H9 (cell line): ENCODE results near the gene GATA5. TPM values are rescaled to one million over a fixed set of nuclear protein-coding genes. Genes with fewer than 3 reads are reported as not detected.

Experiments
- DNase-seq: peaks from one replicate; pipeline ENCODE4 v3.0.0-alpha.2; 2017
- H2AFZ ChIP-seq: one replicate; pipeline ENCODE4 v1.6.1; 2013; ENCODE audit warnings: mild to moderate bottlenecking, low read length, control low read depth, moderate library complexity
- H2AK5ac ChIP-seq: 2 replicates; pipeline ENCODE4 v1.6.1; 2013; ENCODE audit warnings: low read length, control low read depth, mixed read lengths; ENCODE audit not compliant: insufficient read length
- H2BK120ac ChIP-seq: one replicate; pipeline ENCODE4 v1.6.1; 2013; ENCODE audit warnings: low read depth, mild to moderate bottlenecking, low read length, control low read depth, inconsistent platforms; ENCODE audit not compliant: poor library complexity, severe bottlenecking
- H2BK12ac ChIP-seq: 2 replicates; pipeline ENCODE4 v1.6.1; 2013; ENCODE audit warnings: low read length, control low read depth, mixed read lengths, low read depth; ENCODE audit not compliant: insufficient read length
- H2BK15ac ChIP-seq: 2 replicates; pipeline ENCODE4 v1.6.1; 2013; ENCODE audit warnings: low read depth, low read length, control low read depth
- H2BK20ac ChIP-seq: one replicate; pipeline ENCODE4 v1.6.1; 2013; ENCODE audit warnings: low read depth, mild to moderate bottlenecking, low read length, control low read depth, inconsistent platforms; ENCODE audit not compliant: poor library complexity, severe bottlenecking
- H2BK5ac ChIP-seq: 2 replicates; pipeline ENCODE4 v1.6.1; 2013; ENCODE audit warnings: low read length, control low read depth, mixed read lengths; ENCODE audit not compliant: insufficient read length
- H3K14ac ChIP-seq: 2 replicates; pipeline ENCODE4 v1.6.1; 2013; ENCODE audit warnings: low read length, control low read depth; ENCODE audit not compliant: insufficient read depth
- H3K18ac ChIP-seq: 2 replicates; pipeline ENCODE4 v1.6.1; 2013; ENCODE audit warnings: low read depth, mild to moderate bottlenecking, mixed read lengths, low read length, control low read depth; ENCODE audit not compliant: insufficient read length
- H3K23ac ChIP-seq: 2 replicates; pipeline ENCODE4 v1.6.1; 2013; ENCODE audit warnings: low read length, control low read depth, mixed read lengths, low read depth; ENCODE audit not compliant: insufficient read length
- H3K23me2 ChIP-seq: 2 replicates; pipeline ENCODE4 v1.6.1; 2013; ENCODE audit warnings: low read depth, mild to moderate bottlenecking, mixed read lengths, low read length, control low read depth; ENCODE audit not compliant: insufficient read length, poor library complexity, severe bottlenecking
- H3K27ac ChIP-seq: 2 replicates; pipeline ENCODE4 v1.5.1; 2013; ENCODE audit warnings: low read length, control low read depth, mixed read lengths, low read depth; ENCODE audit not compliant: insufficient read length
- H3K27me3 ChIP-seq: 2 replicates; pipeline ENCODE4 v1.6.1; 2013; ENCODE audit warnings: low read length, control low read depth, inconsistent platforms; ENCODE audit not compliant: insufficient read depth
- H3K4ac ChIP-seq: 2 replicates; pipeline ENCODE4 v1.6.1; 2013; ENCODE audit warnings: low read depth, mild to moderate bottlenecking, control low read depth, inconsistent platforms, low read length, moderate library complexity
- H3K4me1 ChIP-seq: 2 replicates; pipeline ENCODE4 v1.6.1; 2013; ENCODE audit warnings: low read length, control low read depth, inconsistent platforms; ENCODE audit not compliant: insufficient read depth
- H3K4me2 ChIP-seq: 2 replicates; pipeline ENCODE4 v1.6.1; 2013; ENCODE audit warnings: low read length, control low read depth, mixed read lengths; ENCODE audit not compliant: insufficient read length, insufficient read depth
- H3K56ac ChIP-seq: 2 replicates; pipeline ENCODE4 v1.6.1; 2013; ENCODE audit warnings: low read depth, mild to moderate bottlenecking, mixed read lengths, low read length, control low read depth; ENCODE audit not compliant: insufficient read length
- H3K79me1 ChIP-seq: 2 replicates; pipeline ENCODE4 v1.6.1; 2013; ENCODE audit warnings: low read depth, mild to moderate bottlenecking, moderate library complexity, low read length, control low read depth, inconsistent platforms; ENCODE audit not compliant: insufficient read depth, poor library complexity, severe bottlenecking
- H3K79me2 ChIP-seq: 2 replicates; pipeline ENCODE4 v1.6.1; 2013; ENCODE audit warnings: low read length, control low read depth, inconsistent platforms; ENCODE audit not compliant: insufficient read depth
- H3K9ac ChIP-seq: 2 replicates; pipeline ENCODE4 v1.6.1; 2013; ENCODE audit warnings: low read length, control low read depth, mixed read lengths; ENCODE audit not compliant: insufficient read length; ENCODE audit errors: extremely low read depth
- H3K9me3 ChIP-seq: one replicate; pipeline ENCODE4 v1.6.1; 2013; ENCODE audit warnings: low read depth, low read length, inconsistent platforms; ENCODE audit not compliant: control insufficient read depth
- H3T11ph ChIP-seq: one replicate; pipeline ENCODE4 v1.6.1; 2013; ENCODE audit warnings: mild to moderate bottlenecking, low read length, control low read depth, inconsistent platforms
- H4K20me1 ChIP-seq: one replicate; pipeline ENCODE4 v1.6.1; 2013; ENCODE audit not compliant: control insufficient read depth, insufficient read length, insufficient read depth
- H4K5ac ChIP-seq: 2 replicates; pipeline ENCODE4 v1.6.1; 2013; ENCODE audit warnings: low read depth, mild to moderate bottlenecking, mixed read lengths, low read length, control low read depth; ENCODE audit not compliant: insufficient read length
- H4K8ac ChIP-seq: replicated peaks from 2 replicates; pipeline ENCODE4 v1.6.1; 2013; ENCODE audit warnings: low read length, control low read depth, mixed read lengths, low read depth; ENCODE audit not compliant: insufficient read length
- H4K91ac ChIP-seq: 2 replicates; pipeline ENCODE4 v1.6.1; 2013; ENCODE audit warnings: low read depth, mild to moderate bottlenecking, moderate library complexity, mixed read lengths, low read length, control low read depth; ENCODE audit not compliant: insufficient read length
- H3K27ac Mint-ChIP-seq, 3 experiments: 2 replicates in 2 of 3; 3 replicates in 1 of 3; pipeline ENCODE4 v1.8.0; 2020 to 2021; ENCODE audit warnings: mixed read lengths in 3 of 3, mild to moderate bottlenecking in 1 of 3, moderate library complexity in 1 of 3
- H3K27me3 Mint-ChIP-seq: 2 replicates; pipeline ENCODE4 v1.8.0; 2021; ENCODE audit warnings: low read depth, mild to moderate bottlenecking, moderate library complexity, mixed read lengths
- H3K36me3 Mint-ChIP-seq, 3 experiments: 2 replicates in 2 of 3; 3 replicates in 1 of 3; pipeline ENCODE4 v1.8.0; 2020 to 2021; ENCODE audit warnings: low read depth in 3 of 3, mixed read lengths in 3 of 3; ENCODE audit not compliant: insufficient read depth in 1 of 3
- H3K4me1 Mint-ChIP-seq, 2 experiments: 2 replicates each; pipeline ENCODE4 v1.8.0; 2020; ENCODE audit warnings: mixed read lengths in 2 of 2
- H3K4me3 Mint-ChIP-seq, 2 experiments: 2 replicates in 1 of 2; 3 replicates in 1 of 2; pipeline ENCODE4 v1.8.0; 2020 to 2021; ENCODE audit warnings: mild to moderate bottlenecking in 2 of 2, mixed read lengths in 2 of 2, moderate library complexity in 1 of 2
- H3K9me3 Mint-ChIP-seq, 2 experiments: 2 replicates in 1 of 2; 3 replicates in 1 of 2; pipeline ENCODE4 v1.8.0; 2020; ENCODE audit warnings: mild to moderate bottlenecking in 2 of 2, mixed read lengths in 2 of 2, moderate library complexity in 1 of 2
- CTCF ChIP-seq: fragments of 200-600 bp; sonication (generic); conservative IDR thresholded peaks from 3 replicates; pipeline ENCODE4 v1.8.0; 2021; ENCODE audit warnings: antibody characterized with exemption, mild to moderate bottlenecking
- WGBS: extraction: QIAGEN DNeasy Blood & Tissue Kit; methylation state at CpG from one replicate; pipeline ENCODE4 v1.1.7; 2013; ENCODE audit warnings: missing lambda C conversion rate, low lambda C conversion rate, mixed read lengths; ENCODE audit not compliant: insufficient read length; ENCODE audit errors: extremely low coverage; 5-methylcytosine and 5-hydroxymethylcytosine counted together
- total RNA-seq: library from RNA; stranded (reverse); gene quantifications from 2 replicates; pipeline ENCODE4 v1.2.1, GENCODE V29; 2021

Gene GATA5
- total RNA-seq, 1 experiment from 2014 or later: 0.24 TPM

- H3K9ac ChIP-seq: no peak overlapping the region
- H3K9me3 Mint-ChIP-seq: no peaks in the 10 kb centered on the region
- no peak overlapping the region for H3T11ph ChIP-seq
- peaks cover 0 to 3% of the 10 kb centered on the region in 2 experiments; a peak in 1 of 4 replicates for H3K4me1 Mint-ChIP-seq
- H3K14ac ChIP-seq: peak overlapping the region; percentile 41; the same call in 1 of the 2 replicates
- no peak overlapping the region for H2AFZ ChIP-seq
- H3K9me3 ChIP-seq: no peaks in the 10 kb centered on the region
- no peaks in the 10 kb centered on the region for H3K36me3 Mint-ChIP-seq
- no peaks in the 10 kb centered on the region for H3K27me3 ChIP-seq
- no peak overlapping the region for H2BK120ac ChIP-seq
- no peaks in the 10 kb centered on the region for H3K79me2 ChIP-seq
- no peak overlapping the region for H3K56ac ChIP-seq
- no peak overlapping the region for H2BK5ac ChIP-seq
- no peak overlapping the region for H2BK20ac ChIP-seq
- H4K5ac ChIP-seq: no peak overlapping the region
- no peaks in the 10 kb centered on the region for H3K23me2 ChIP-seq
- no peak overlapping the region for H4K8ac ChIP-seq
- H4K91ac ChIP-seq: peak overlapping the region; percentile 33
- DNase-seq: no peak
- no peaks in the 10 kb centered on the region for H3K79me1 ChIP-seq
- H3K4ac ChIP-seq: no peak overlapping the region
- no peak overlapping the region for H3K4me3 Mint-ChIP-seq
- H3K18ac ChIP-seq: no peak overlapping the region
- no peak overlapping the region for H2AK5ac ChIP-seq
- no peak overlapping the region for H3K27ac ChIP-seq
- no CpG with 5 or more reads among the region's 8 CpGs for WGBS
- peak overlapping the region in 2 of 3 experiments; percentile 22 to 41; a peak in 2 of 7 replicates for H3K27ac Mint-ChIP-seq
- peaks cover 1% of the 10 kb centered on the region for H3K27me3 Mint-ChIP-seq
- no peak for TF ChIP-seq CTCF
- H2BK12ac ChIP-seq: no peak overlapping the region
- H2BK15ac ChIP-seq: no peak overlapping the region
- no peaks in the 10 kb centered on the region for H3K4me1 ChIP-seq
- no peak overlapping the region for H3K23ac ChIP-seq
- no peaks in the 10 kb centered on the region for H4K20me1 ChIP-seq
- H3K4me2 ChIP-seq: no peak overlapping the region
These were observed 35.6 kb upstream of the GATA5 start for GRCh38 chr20:62511300-62511914.
